ENCODE measurements around the gene HDAC4.

DNA sequence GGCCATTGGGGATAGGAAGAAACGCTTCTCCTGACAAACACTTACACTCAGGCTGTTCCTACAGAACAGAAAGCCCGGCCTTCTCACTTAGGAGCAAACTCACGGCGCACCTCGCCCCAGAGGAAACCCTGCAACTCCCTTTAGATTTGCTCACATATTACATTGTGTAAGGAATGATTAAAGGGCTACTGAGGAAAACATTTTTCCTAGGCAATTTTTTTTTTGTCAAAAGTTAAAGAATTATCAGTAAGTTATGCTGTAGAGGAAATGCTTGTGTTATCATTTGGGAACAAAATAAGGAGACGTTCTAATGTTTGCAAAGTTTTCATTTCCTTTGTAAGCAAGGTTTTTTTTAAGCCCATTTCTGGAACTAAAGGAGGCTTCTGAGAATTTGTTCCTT is 264.1 kb downstream of the HDAC4 start:
- TF ChIP-seq CHD1 (IDR thresholded peaks at IDR 0.05; ENCODE audit: low read depth, low read length) (no peak), POLR2A (IDR thresholded peaks at IDR 0.05; ENCODE audit: control extremely low read depth in 1 of 2, low read depth in 2 of 2, low read length in 2 of 2) (no peak)

Data from H1 (cell line).